Body of pancreas (tissue), 4 donors: Measurements from ENCODE around the gene SMARCA4. TPM values are rescaled to one million over a fixed set of nuclear protein-coding genes. Genes with fewer than 3 reads are reported as not detected.
"Not testable (repeated sequence)": the region's sequence is repeated elsewhere in the genome, so short reads cannot be mapped to it uniquely, and the experiment has no call there.

Experiments used
- ATAC-seq: fragments of 150-250 bp; one replicate; pipeline ENCODE4 v1.9.1; 2016
- DNase-seq, 4 donors: peaks; one replicate each; pipeline ENCODE4 v3.0.0-alpha.2; 2019
- H3K27ac ChIP-seq, 4 donors: fragments of 200-600 bp; sonication (generic); 1 replicate in 3 of 4; 2 replicates in 1 of 4; pipeline versions ENCODE4 v1.5.1 to v1.6.1; 2016 to 2019; ENCODE audit warnings: mild to moderate bottlenecking in 1 of 4, mixed read lengths in 1 of 4, moderate library complexity in 1 of 4
- H3K27me3 ChIP-seq, 2 donors: fragments of 200-600 bp; sonication (generic); one replicate each; pipeline ENCODE4 v1.6.0; 2016; ENCODE audit warnings: mild to moderate bottlenecking in 1 of 2
- H3K36me3 ChIP-seq, 2 donors: fragments of 200-600 bp; sonication (generic); replicated peaks in 1 of 2; 2 replicates each; pipeline ENCODE4 v1.5.1; 2016; ENCODE audit warnings: low read depth in 2 of 2; ENCODE audit not compliant: insufficient read depth in 1 of 2
- H3K4me1 ChIP-seq: fragments of 200-600 bp; sonication (generic); one replicate; pipeline ENCODE4 v1.6.0; 2016
- H3K4me3 ChIP-seq, 2 donors: fragments of 200-600 bp; sonication (generic); 1 replicate in 1 of 2; 2 replicates in 1 of 2; pipeline ENCODE4 v1.5.1; 2016 to 2019
- H3K9me3 ChIP-seq, 3 donors: fragments of 200-600 bp; sonication (generic); 1 replicate in 2 of 3; 2 replicates in 1 of 3; pipeline ENCODE4 v1.5.1; 2016
- CTCF ChIP-seq, 7 experiments: fragments of 450-650 bp in 4 of 7; fragments of 200-600 bp in 3 of 7; sonication (generic) in 3 of 7; IDR thresholded peaks; one replicate each; pipeline ENCODE4 v1.5.1; 2016 to 2019; ENCODE audit warnings: antibody characterized with exemption in 7 of 7
- POLR2A ChIP-seq, 3 donors: fragments of 450-650 bp; IDR thresholded peaks; one replicate each; pipeline ENCODE4 v1.6.1; 2016; ENCODE audit warnings: antibody characterized with exemption in 3 of 3, mild to moderate bottlenecking in 2 of 3
- WGBS, 2 donors: methylation state at CpG; one replicate each; pipeline ENCODE4 v1.1.5; 2017; 5-methylcytosine and 5-hydroxymethylcytosine counted together
- intact Hi-C: fragments of 100-400 bp; cut with DNase I; formaldehyde crosslinking; loops from one replicate; pipeline ENCODE4 v1.15.1; 2023
- total RNA-seq, 2 donors: library from RNA; depleted of rRNA; stranded (reverse); fragments of >200 nt; gene quantifications; one replicate each; pipeline ENCODE4 v1.1.0, GENCODE V29; 2016

The SMARCA4 gene
- total RNA-seq, 2 donors from 2014 or later = 56.3 to 120 TPM

GRCh38 chr19:11073568-11073967 is 112.7 kb downstream of the SMARCA4 start:
- H3K4me3 ChIP-seq = no peak overlapping the region
- intact Hi-C loops = no loop called here
- no peaks in the 10 kb centered on the region for H3K9me3 ChIP-seq
- 90 to 96% methylated on average over 9 of the region's 9 CpGs for WGBS, 2 donors
- no peak for TF ChIP-seq CTCF (IDR thresholded peaks at IDR 0.05)
- no peak for TF ChIP-seq POLR2A (IDR thresholded peaks at IDR 0.05)
- no peaks in the 10 kb centered on the region for H3K27me3 ChIP-seq
- H3K4me1 ChIP-seq = peaks cover 9% of the 10 kb centered on the region
- DNase-seq (no peak), ATAC-seq (no peak)
- H3K36me3 ChIP-seq = no peaks in the 10 kb centered on the region
- H3K27ac ChIP-seq = no peak overlapping the region

- H3K27me3 ChIP-seq, H3K27ac ChIP-seq, DNase-seq, H3K4me3 ChIP-seq, ATAC-seq, H3K9me3 ChIP-seq, H3K4me1 ChIP-seq, H3K36me3 ChIP-seq, intact Hi-C loops: not testable (repeated sequence)
- 96% methylated on average over 9 of the region's 9 CpGs for WGBS, 2 donors
Measured at GRCh38 chr19:11076792-11077191, 116.0 kb downstream of the SMARCA4 start.

- Histone ChIP-seq H3K4me1 (peaks cover 12% of the 10 kb centered on the region), H3K27me3 (no peaks in the 10 kb centered on the region), H3K27ac (peak overlapping the region in 1 of 4 donors; percentile 25), H3K36me3 (no peaks in the 10 kb centered on the region), H3K9me3 (no peaks in the 10 kb centered on the region), H3K4me3 (no peak overlapping the region)
- TF ChIP-seq POLR2A (IDR thresholded peaks at IDR 0.05) = no peak
- TF ChIP-seq CTCF (IDR thresholded peaks at IDR 0.05) = no peak
- intact Hi-C loops = no loop called here
- DNase-seq (peak in 1 of 4 donors; percentile 77), ATAC-seq (peak; percentile 38)
- WGBS, 2 donors = 45 to 64% methylated on average over 11 of the region's 11 CpGs
Measured at GRCh38 chr19:11078893-11079292, 118.1 kb downstream of the SMARCA4 start.

GRCh38 chr19:11079999-11080398 is 119.2 kb downstream of the SMARCA4 start:
- WGBS, 2 donors = 63 to 65% methylated on average over 9 of the region's 9 CpGs
- no peak for TF ChIP-seq CTCF (IDR thresholded peaks at IDR 0.05)
- no peak for TF ChIP-seq POLR2A (IDR thresholded peaks at IDR 0.05)
- ATAC-seq = no peak
- no peaks in the 10 kb centered on the region for H3K36me3 ChIP-seq
- no peak overlapping the region for H3K4me3 ChIP-seq
- intact Hi-C loops = loop anchor here (5.0 kb wide), 1 partner anchor 38 kb away; no protein-coding TSS in a partner anchor
- peaks cover 23% of the 10 kb centered on the region for H3K4me1 ChIP-seq
- no peaks in the 10 kb centered on the region for H3K27me3 ChIP-seq
- H3K9me3 ChIP-seq = no peaks in the 10 kb centered on the region
- H3K27ac ChIP-seq = no peak overlapping the region
- DNase-seq = no peak

- no peak for DNase-seq
- intact Hi-C loops = no loop called here
- Histone ChIP-seq H3K36me3 (no peaks in the 10 kb centered on the region), H3K4me1 (peaks cover 82% of the 10 kb centered on the region), H3K27ac (peak overlapping the region; percentile 94 to 99 (median 98)), H3K4me3 (no peak overlapping the region), H3K27me3 (no peaks in the 10 kb centered on the region), H3K9me3 (no peaks in the 10 kb centered on the region)
- ATAC-seq = no peak
- WGBS, 2 donors = 15 to 23% methylated on average over 4 of the region's 4 CpGs
- TF ChIP-seq CTCF (IDR thresholded peaks at IDR 0.05) (no peak), POLR2A (IDR thresholded peaks at IDR 0.05) (no peak)
Measured at GRCh38 chr19:11087870-11088505, 127.2 kb downstream of the SMARCA4 start.
